ENCODE measurements around the gene PQBP1. TPM values are rescaled to one million over a fixed set of nuclear protein-coding genes. Genes with fewer than 3 reads are reported as not detected.
"Not testable (repeated sequence)": the region's sequence is repeated elsewhere in the genome, so short reads cannot be mapped to it uniquely, and the experiment has no call there.

Gene PQBP1, protein sequence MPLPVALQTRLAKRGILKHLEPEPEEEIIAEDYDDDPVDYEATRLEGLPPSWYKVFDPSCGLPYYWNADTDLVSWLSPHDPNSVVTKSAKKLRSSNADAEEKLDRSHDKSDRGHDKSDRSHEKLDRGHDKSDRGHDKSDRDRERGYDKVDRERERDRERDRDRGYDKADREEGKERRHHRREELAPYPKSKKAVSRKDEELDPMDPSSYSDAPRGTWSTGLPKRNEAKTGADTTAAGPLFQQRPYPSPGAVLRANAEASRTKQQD
- 44.6 and 53.9 TPM in 2 replicates for total RNA-seq (2014; rRNA removed; shearing (Covaris generic))

DNA sequence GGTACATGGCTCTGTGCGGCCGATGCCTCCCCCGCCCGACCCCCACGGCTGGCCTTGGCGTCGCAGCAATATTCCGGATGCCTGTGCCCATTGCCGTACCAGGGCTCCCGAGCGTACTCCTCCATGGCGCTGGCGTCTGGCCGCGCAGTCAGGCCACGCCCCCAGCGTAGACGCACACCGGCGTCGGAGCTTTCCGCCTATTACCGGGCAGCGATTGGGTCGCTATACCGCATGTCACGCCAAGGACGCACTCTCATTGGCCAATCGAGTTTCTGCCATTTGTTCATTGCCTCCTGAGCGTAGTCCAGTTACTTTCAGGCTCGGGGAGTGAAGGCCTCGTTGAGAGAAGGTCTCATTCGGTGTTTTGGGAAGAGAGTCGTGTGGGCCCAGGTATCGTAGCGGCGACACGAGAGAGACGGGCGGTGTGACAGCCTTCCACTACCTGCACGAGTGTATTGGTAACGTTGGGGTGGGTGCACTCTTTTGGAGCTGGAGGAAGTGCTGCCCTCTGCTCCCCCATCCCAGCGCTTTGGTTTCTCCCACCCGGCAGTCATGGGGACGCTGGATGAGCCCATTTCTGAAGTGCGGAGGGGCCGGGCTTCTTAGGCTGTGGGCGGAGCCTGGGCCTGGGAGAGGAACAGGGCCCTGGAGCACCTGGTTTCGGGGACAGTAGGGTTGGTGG lies at the start of gene PQBP1, which contains the start of gene TIMM17B:
Gene PQBP1 (plus strand): TSS at position 306 of the 682 bp plus-strand sequence. CDS start 580 bp downstream, outside the sequence.
Gene TIMM17B (minus strand): TSS at position 144 of the 682 bp plus-strand sequence. CDS start 19 bp downstream, at position 125.
- peak; percentile 97 for DNase-seq (ENCODE audit: low read depth)

DNA sequence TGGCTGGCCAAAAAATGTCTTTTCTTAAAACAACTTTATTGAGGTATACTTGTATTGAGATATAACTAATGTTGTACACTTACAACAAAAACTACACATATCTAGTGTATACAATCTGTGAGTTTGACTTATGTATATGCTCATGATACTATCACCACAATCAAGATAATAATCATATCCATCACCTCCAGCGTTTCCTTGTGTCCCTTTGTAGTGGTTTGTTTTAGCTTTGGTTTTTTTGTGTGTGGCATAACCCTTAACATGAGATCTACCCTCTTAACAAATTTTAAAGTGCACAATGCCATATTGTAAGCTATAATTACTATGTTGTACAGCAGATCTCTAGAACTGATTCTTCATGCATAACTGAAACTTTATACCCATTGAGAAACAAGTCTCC lies 48.9 kb upstream of the PQBP1 start:
- DNase-seq (ENCODE audit: low read depth), result no peak

DNA sequence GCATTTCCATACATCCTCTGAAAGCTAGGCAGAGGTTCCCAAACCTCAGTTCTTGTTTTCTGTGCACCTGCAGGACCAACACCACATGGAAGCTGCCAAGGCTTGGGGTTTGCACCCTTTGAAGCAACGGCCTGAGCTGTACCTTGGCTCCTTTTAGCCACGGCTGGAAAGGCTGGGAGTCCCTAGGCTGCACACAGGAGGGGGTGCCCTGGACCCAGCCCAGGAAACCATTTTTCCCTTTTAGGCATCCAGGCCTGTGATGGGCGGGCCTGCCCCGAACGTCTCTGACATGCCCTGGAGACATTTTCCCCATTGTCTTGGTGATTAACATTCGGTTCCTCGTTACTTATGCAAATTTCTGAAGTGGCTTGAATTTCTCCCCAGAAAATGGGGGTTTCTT lies 44.9 kb upstream of the PQBP1 start:
- no peak for DNase-seq (ENCODE audit: low read depth)

DNA sequence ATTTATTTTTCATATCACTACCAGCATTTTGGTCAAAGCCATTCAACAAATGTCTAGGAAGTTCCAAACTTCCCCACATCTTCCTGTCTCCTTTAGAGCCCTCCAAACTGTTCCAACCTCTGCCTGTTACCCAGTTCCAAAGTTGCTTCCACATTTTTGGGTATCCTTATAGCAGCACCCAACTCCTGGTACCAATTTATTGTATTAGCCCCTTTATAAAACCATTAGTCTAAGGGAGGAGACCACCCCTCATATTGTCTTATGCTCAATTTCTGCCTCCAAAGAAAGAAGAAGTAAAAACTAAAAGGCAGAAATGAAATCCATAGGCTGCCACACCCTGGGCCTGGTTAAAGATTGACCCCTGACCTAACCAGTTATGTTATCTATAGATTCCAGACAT lies 44.2 kb upstream of the PQBP1 start:
- not testable (repeated sequence) for DNase-seq (ENCODE audit: low read depth)

DNA sequence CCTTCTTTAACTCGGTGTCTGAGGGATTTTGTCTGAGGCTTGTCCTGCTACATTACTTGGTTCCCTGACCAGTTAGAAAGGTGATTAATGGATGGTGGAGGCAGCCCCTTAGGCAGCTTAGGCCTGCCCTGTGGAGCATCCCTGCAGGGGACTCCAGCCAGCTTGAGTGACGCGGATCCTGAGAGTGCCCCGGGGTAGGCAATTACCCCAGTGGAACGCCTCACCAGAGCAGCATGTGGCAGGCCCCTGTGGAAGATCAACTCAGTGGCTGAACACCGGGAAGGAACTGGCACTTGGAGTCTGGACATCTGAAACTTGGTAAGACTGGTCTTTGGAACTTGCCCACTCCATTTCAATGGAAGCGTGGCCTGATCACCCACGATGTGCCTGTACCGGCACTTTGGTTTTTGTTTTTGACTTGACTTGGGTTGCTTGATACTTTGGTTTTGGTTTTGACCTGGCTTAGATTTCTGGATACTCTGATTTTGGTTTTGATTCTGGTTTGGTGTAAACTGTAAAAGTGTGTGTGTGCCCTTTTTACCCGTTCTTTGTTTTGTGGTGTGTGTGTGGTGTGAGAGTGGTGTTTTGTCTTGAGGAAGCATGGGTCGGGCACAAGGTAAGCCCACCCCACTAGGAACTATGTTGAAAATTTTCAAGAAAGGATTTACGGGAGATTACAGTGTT lies 43.5 kb upstream of the PQBP1 start:
- not testable (repeated sequence) for DNase-seq (ENCODE audit: low read depth)

DNA sequence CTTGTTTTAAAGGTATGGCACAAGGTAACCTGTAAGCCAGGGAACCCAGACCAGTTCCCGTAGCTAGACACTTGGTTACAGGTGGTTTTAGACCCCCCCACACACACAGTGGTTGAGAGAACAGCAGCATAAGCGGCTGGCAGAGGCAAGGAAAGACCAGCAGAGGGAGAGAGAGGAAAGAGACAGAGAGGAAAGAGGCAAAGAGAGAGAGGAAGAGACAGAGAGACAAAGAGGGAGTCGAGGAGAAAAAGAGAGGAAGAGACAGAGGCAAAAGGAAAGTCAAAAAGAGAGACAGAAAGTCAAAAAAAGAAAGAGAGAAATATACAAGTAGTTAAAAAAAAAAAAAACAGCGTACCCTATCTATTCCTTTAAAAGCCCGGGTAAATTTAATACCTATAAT lies 42.8 kb upstream of the PQBP1 start:
- DNase-seq (ENCODE audit: low read depth), result peak; percentile 32

DNA sequence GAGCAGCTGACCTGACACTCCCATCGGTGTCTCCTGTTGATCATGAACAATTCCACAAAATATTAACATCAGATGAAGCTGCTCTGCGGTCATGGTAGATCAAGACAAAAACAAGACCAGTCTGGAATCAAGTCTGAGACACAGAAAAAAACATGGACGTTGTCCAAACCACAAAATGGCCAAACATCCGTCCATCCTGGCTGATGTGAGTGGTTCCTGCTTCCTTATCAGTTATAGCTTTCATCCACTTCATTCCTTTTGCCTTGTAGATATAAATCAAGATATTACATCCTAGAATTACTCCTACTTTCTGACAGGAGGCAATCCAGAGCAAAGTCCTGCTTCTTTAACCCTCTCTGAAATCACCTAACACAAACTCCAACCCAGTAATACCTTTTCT lies 33.5 kb upstream of the PQBP1 start:
- peak; percentile 88 for DNase-seq (ENCODE audit: low read depth)

DNA sequence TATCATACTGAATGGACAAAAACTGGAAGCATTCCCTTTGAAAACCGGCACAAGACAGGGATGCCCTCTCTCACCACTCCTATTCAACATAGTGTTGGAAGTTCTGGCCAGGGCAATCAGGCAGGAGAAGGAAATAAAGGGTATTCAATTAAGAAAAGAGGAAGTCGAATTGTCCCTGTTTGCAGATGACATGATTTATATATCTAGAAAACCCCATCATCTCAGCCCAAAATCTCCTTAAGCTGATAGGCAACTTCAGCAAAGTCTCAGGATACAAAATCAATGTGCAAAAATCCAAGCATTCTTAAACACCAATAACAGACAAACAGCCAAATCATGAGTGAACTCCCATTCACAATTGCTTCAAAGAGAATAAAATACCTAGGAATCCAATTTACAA lies 25.7 kb upstream of the PQBP1 start:
- not testable (repeated sequence) for DNase-seq (ENCODE audit: low read depth)

DNA sequence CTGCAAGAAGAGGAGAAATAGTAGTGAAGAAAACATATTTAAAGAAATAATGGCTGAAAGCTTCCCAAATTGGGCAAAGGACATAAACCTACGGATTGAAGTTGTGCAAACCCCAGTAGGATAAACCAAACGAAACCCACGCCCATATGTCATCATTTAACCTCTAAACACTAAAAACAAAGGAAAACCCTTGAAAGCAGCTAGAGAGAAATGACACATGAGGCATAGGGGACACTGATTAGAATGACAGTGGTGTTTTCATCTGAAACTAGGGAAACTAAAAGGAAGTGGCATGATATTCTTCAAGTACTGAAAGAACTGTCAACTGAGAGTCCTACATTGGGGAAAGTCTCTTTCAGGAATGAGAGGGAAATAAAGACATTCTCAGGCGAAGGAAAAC lies 20.8 kb upstream of the PQBP1 start:
- not testable (repeated sequence) for DNase-seq (ENCODE audit: low read depth)

DNA sequence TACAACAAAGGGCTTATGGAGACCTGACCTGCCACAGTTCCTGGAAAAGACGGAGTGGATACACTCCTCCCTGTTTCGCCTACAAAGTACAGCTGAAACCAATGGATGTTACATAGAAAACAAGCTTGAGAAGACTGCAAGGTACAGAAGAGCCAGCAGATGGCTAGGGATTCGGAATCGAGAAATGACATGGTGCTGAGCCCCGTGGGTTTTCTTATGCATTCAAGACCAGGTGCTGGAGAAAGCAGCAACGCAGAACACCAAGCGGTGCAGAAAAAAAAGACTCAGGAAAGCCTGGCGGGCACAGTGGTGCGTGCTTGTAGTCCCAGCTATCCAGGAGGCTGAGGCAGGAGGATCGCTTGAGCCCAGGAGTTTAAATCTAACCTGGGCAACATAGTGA lies 14.0 kb upstream of the PQBP1 start:
- no peak for DNase-seq (ENCODE audit: low read depth)

DNA sequence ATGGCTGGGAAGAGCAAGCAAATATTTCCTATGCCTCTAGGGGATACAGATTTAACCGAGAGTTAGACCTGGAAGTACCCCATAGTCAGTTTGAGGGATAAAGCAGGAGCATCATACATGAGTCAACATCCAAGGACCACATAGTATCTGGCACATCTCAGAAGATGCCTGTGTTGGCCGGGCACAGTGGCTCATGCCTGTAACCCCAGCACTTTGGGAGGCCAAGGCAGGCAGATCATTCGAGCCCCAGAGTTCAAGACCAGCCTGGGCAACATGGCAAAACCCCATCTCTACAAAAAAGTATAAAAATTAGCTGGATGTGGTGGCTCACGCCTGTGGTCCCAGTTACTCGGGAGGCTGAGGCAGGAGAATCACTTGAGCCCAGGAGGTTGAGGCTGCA lies 11.1 kb upstream of the PQBP1 start:
- not testable (repeated sequence) for DNase-seq (ENCODE audit: low read depth)

DNA sequence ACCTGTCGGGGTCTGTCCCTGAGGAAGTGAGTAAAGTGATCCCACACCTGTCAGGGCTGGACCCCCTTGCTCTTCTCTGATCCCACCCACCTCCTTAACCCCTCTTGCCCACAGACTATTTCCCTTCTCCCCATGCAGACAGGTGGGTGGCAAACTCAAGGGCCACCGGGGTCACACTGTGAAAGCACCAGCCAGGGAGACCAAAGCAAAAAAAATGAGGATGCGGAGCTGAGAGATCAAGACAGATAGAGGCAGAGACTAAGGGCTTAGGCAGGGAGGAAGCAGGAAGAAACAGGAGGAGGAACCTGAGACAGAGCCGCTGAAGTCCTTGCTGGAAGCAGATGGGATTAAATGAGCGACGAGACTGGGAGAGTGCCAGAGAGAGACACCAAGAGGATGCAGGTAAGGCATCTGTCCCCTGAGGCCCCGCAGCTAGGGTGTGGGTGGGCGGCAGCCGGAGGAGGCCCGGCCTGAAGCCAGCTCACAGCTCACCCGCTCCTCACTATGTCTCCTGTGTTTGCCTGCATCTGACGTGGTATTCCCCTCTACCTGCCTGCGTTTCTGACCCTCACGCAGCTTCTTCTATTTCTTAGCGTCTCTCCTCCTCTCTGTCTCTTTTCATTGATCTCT lies 7.3 kb upstream of the PQBP1 start:
- no peak for DNase-seq (ENCODE audit: low read depth)

DNA sequence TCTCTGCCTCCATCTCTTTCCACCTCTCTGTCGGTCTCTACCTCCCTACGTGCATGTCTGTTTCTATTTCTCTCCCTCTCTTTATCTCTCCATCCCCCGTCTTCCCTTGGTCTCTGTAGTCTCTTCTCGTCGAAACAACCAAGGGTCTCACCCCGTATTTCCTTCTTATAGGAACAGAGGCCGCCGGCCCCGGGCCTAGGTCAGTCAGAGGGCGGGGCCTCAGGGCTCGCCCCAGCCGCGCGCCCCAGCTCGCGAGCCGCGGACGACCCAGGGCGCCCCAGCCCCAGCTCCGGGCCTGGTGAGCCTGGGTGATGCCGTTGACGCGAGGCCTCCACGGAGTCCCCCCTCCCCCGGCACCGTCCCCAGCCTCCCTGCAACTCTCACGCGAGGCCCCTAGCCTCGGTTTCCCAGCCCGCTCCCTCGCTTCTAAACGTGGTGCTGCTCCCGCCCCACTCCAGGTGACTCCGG lies 6.8 kb upstream of the PQBP1 start:
- no peak for DNase-seq (ENCODE audit: low read depth)

DNA sequence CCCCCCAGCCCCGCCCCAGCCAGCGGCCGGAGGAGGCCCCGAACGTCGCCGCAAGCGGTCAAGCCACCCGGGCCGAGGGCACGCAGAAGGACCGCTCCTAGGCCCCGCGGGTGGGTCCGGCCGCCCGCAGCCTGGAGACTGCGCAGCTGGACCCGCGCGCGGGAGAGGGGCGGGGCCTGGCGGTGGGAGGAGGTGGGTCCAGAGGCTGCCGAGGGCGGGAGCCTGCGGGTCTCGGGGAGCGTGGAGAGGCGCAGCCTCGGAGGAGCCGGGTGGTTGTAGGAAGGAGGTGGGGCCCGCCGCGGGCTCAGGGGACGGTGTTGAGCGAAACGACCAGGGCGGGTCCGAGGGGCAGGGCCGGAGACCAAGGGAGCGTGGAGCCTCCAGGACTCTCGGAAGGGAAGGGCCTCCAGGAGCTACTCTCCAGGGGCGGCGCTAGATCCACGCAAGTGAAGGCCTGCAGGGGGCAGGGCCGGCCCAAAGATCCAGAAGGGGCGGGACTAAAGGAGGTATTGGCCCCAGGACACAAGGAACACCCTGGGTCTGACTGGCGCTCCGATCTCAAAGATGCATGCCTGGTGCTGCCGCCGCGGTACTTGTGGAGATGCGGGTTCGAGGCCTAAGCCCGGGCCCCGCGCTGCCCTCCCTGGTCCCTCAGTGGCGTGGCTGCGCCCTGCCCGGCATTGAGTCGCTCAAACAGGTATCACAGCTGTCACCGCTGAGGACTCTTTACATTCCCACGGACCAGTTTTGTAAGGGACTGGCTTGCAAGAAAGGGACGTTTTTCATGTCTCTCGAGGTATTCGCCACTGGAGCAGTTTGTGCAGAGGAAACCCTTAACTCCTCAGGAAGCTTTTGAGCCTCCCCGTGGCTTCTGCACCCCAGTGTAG lies 6.1 kb upstream of the PQBP1 start:
- DNase-seq (ENCODE audit: low read depth), result peak; percentile 92

DNA sequence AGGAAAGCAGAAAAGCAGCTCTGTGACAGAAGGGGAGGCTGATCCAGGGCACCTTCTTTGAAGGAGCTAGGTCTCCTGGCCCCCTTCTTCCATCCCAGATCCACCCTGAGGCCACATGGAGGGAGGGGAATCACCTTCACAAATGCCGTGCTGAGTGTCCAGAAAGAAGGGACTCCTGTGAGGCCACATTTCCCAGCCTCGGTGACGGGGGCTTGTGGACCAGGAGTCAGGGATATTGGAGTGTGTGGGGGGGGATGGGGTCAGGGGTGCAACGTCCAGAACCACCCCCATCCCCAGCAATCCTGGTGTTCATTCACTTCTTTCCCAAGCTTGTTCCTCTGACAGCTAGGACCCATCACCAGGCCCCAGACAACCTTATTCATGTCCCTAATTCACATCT lies 4.8 kb upstream of the PQBP1 start:
- DNase-seq (ENCODE audit: low read depth), result no peak

DNA sequence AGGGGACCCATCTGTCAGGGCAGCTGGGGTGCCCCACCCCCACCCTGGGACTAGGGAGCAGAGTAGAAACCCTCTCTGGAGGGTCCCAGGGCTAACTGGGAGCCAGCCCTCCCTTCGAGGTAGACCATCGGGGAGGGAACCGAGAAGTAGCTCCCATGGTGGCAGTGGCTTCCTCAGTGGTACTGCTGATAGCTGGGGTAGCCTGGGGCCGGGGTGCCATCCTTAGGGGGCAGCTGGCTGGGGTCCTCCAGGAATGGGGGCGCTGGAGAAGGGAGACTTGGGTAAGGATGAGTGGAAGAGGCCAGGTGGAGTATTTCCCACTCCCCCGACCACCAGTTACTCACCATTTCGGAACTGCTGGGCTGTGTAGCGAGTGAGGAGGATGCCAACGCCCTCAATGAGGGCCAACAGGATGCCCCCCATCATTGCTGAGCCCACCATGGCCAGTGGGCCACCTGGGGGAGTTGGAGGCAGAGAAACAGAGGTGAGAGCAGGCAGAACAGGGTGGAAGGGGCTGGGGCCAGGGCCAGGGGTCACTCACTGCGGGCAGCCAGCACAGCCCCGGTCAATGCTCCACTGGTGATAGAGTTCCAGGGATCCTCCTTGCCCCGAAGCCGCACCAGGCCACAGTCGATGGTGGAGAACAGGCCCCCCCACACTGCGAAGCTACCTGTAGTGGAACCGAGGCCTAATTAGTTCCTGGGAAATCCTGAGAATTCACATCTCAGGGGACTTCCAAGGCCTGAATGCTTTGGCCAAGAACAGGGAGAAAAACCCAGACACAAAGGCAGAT lies 4.0 kb upstream of the PQBP1 start:
- no peak for DNase-seq (ENCODE audit: low read depth)

DNA sequence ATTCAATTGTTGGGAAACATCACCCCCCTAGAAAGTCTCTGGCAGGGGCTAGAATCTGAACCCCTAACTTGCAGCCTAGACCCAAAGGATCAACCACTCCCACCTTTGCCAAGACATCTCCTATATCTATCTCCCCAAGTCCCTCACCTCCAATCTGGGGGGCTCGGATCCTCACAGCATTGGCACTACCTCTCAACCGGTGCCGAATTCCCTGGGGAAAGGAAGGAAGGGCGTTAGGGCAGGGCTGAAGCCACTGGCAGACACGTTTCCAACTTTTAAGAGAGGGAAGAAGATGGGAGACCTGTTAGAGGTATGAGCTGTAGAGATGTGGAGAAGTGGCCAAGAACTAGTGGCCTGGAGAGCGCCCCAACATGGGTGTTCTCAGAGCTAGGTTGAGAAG lies 2.8 kb upstream of the PQBP1 start:
- no peak for DNase-seq (ENCODE audit: low read depth)

DNA sequence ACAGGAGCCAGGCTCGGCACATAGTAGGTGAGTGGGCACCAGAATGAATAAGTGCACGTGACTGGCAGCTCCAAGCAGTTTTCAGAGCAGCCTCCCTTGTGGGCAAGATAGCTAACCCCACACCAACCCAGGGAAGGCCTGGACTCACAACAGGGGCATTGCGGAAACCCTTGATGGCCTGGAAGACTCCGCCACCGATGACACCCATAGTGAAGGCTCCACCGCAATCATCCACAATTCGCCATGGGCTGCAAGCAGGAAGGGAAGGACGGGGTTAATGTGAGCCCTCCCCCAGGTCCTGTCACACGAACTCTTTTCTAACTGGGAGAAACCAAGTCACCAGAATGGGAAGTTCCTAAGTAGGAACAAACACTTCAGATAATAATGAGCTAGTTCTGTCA lies 1.1 kb upstream of the PQBP1 start:
- DNase-seq (ENCODE audit: low read depth), result peak; percentile 17

DNA sequence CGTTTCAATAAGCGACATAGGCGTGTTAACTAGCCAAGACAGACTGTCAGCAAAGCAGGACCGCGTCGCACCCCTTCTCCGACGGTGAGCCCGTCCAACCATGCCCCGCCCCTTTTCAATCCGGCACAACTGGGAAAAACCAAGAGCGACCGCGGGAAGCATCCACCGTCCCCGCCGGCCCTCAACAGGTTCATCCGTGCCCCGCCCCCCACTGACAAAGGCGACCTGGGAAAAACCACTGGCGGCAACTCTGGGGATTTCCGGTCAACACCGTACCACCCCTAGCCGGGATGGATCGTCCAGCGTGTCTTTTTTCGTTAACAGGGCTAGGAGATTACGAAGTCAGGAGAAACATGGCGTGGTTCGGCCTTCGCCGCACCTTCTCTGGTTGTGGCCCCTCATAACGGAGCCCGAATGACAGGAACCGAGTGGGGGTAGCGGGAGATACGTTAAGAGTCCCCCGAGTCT lies 539 bp upstream of the PQBP1 start:
- DNase-seq (ENCODE audit: low read depth), result peak; percentile 84

DNA sequence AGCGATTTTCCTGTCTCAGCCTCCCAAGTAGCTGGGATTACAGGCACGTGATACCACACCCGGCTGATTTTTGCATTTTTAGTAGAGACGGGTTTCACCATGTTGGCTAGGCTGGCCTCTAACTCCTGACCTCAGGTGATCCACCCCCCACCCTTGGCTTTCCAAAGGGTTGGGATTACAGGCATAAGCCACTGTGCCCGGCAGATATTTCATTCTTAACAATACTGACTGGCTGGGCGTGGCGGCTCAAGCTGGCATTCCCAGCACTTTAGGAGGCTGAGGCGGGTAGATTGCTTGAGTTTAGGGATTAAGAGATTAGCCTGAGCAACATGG lies 1.3 kb downstream of the PQBP1 start:
- no peak for DNase-seq (ENCODE audit: low read depth)
